WTC11 (cell line): ENCODE data around the gene STK31.

Source experiments
- CTCF ChIP-seq: fragments of 200-600 bp; IDR thresholded peaks from 2 replicates; pipeline ENCODE4 v1.8.0; 2022; ENCODE audit warnings: antibody characterized with exemption
- E2F5 ChIP-seq: sonication (generic); formaldehyde crosslinking; IDR thresholded peaks from 2 replicates; pipeline ENCODE4 v1.8.1; 2022; ENCODE audit warnings: mild to moderate bottlenecking, moderate library complexity, missing genetic modification reagents
- JUN ChIP-seq: sonication (generic); formaldehyde crosslinking; IDR thresholded peaks from 2 replicates; pipeline ENCODE4 v1.8.0; 2023; ENCODE audit warnings: mild to moderate bottlenecking, missing genetic modification reagents
- MLX ChIP-seq: sonication (generic); formaldehyde crosslinking; IDR thresholded peaks from 2 replicates; pipeline ENCODE4 v1.8.1; 2023; ENCODE audit warnings: mild to moderate bottlenecking, missing genetic modification reagents, moderate library complexity

- TF ChIP-seq JUN (CRISPR knock-in tag) (no peak), E2F5 (CRISPR knock-in tag) (no peak), MLX (no peak), CTCF (peak; percentile 48)
These were observed 153.3 kb downstream of the STK31 start for GRCh38 chr7:23863209-23863787.
